ENCODE measurements around the gene EXOC3L1. TPM values are rescaled to one million over a fixed set of nuclear protein-coding genes. Genes with fewer than 3 reads are reported as not detected.

The EXOC3L1 gene
- total RNA-seq, 2 experiments from 2014 or later: not detected

DNA sequence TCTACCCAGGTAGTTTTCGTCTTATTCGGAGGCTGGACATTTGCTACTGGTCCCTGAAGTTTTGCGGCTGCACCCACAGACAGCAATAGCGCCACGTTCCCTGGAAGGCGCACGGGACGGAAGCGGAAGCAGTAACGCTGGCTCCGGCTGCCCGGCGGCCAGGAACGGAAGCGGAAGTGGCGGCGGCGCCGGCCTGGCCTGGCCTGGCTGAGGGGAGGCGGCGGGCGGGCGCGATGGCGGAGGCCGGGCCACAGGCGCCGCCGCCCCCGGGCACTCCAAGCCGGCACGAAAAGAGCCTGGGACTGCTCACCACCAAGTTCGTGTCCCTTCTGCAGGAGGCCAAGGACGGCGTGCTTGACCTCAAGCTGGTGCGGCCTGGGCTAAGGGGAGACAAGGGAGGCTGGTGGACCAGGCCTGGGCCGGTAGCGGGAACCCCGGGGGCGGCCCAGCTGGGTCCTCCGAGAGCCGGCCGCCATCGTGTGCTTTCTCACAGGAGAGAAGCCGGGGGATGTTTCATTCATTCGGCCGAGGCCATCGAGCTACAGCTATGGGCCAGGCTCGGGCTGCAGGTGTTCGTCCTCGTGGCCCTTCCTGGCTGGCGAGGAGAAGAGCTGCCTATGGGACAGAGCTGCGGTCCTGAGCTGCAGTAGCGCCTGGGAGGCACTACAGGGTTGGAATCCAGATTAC, 2.2 kb upstream of the EXOC3L1 start, which contains the start of gene E2F4:
TSS of gene E2F4 (plus strand) at position 161 of the 687 bp plus-strand sequence. CDS start at position 234, 73 bp downstream.
- Mint-ChIP-seq H3K4me3 (peak within 1 kb of the TSS; percentile 86), H3K9me3 (no peaks in the 10 kb centered on the region), H3K4me1 (peaks cover 50% of the 10 kb centered on the region), H3K27me3 (no peaks in the 10 kb centered on the region), H3K36me3 (ENCODE audit: low read depth) (peaks cover 44% of the 10 kb centered on the region), H3K27ac (peak within 1 kb of the TSS; percentile 83)
- DNase-seq: peak; percentile 91
- ChIA-PET POLR2A (interaction anchor here (0.9 to 3.1 kb wide), 17 partner anchors 10 to 217 kb away, joined by 3 to 18 read pairs (median 5); partner anchors contain the start of genes B3GNT9, FBXL8, PHAF1 and TMEM208), CTCF (interaction anchor here (0.9 to 2.2 kb wide), 14 partner anchors 17 to 245 kb away, joined by 3 to 7 read pairs (median 4); partner anchors contain the start of genes FBXL8, TMEM208 and TRADD)

DNA sequence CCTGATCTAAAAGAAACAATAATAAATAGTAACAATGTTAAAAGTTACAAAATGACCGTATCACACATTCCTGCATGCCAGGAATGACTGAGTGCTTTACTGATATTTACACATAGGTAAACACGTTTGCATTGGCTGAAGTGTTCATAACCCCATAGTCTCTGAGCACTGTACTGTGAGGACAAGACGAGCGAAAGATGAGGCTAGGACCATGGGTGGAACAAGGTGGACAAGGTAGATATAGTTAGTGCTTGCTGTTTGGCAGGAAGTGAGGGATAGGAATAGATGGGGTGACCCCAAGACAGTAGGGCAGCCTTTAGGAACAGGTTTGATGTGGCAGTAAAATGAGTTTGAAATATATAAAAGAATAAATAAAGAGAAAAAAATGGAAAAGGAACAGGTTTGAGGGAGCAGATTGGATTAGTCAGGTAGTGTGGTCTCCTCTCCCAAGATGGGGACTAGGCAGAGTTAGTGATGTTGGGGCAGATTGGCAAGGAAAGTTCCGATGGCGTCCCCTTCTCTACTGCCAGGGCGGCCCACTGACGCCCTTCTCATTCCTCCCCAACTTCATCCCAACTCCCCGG, 1.6 kb upstream of the EXOC3L1 start:
- DNase-seq: no peak
- POLR2A ChIA-PET: interaction anchor here (1.2 to 2.2 kb wide), 5 partner anchors 11 to 40 kb away, joined by 3 to 14 read pairs (median 3); partner anchors contain the start of genes B3GNT9 and TMEM208
- H3K36me3 Mint-ChIP-seq (ENCODE audit: low read depth): peaks cover 38% of the 10 kb centered on the region
- no peaks in the 10 kb centered on the region for H3K9me3 Mint-ChIP-seq
- H3K4me1 Mint-ChIP-seq: peaks cover 46% of the 10 kb centered on the region
- H3K27me3 Mint-ChIP-seq: no peaks in the 10 kb centered on the region
- H3K4me3 Mint-ChIP-seq: peak overlapping the region; percentile 86
- CTCF ChIA-PET: interaction anchor here (0.9 to 1.6 kb wide), 5 partner anchors 28 to 237 kb away, joined by 3 to 5 read pairs (median 4); no protein-coding TSS in a partner anchor
- peak overlapping the region; percentile 72 for H3K27ac Mint-ChIP-seq

DNA sequence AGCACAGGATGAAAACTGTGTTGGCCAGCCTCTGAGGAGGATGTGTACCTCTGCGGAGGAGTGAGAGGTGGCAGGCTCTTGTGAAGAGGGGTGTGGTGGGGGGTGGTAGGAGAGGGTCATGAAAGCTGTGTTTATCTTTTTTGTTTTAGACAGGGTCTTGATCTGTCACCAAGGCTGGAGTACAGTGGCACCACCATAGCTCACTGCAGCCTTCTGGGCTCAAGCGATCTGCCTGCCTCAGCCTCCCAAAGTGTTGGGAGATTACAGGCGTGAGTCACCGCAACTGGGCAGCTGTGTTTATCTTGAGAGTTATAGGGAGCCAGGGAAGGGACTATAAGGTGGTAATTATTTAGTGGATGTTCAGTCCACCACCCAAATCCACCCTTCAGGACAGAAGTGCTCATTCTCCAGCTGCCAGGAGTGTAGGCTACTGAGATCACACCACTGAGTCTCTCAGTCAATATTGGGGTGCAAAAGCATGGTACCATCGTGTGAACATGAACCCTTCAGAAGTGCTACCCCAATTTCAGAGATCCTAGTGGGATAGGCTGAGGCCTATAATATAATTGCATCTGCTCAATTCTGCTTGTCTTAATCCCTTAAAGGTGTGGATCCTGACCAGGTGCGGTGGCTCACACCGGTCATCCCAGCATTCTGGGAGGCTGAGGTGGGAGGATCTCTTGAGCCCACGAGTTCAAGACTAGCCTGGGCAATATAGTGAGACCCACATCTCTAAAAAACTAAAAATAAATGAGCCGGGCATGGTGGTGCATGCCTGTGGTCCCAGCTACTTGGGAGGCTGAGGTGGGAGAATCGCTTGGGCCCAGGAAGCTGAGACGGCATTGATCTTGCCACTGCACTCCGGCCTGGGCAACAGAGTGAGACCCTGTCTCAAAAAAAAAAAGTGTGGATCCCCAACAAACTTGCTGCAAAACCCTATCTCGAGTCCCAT, 788 bp upstream of the EXOC3L1 start:
- ChIA-PET POLR2A (no interaction called here), CTCF (no interaction called here)
- H3K4me1 Mint-ChIP-seq: peaks cover 41% of the 10 kb centered on the region
- H3K4me3 Mint-ChIP-seq: no peak overlapping the region
- H3K27ac Mint-ChIP-seq: no peak overlapping the region
- H3K27me3 Mint-ChIP-seq: peaks cover under 1% of the 10 kb centered on the region
- no peaks in the 10 kb centered on the region for H3K9me3 Mint-ChIP-seq
- H3K36me3 Mint-ChIP-seq (ENCODE audit: low read depth): peaks cover 30% of the 10 kb centered on the region
- no peak for DNase-seq

DNA sequence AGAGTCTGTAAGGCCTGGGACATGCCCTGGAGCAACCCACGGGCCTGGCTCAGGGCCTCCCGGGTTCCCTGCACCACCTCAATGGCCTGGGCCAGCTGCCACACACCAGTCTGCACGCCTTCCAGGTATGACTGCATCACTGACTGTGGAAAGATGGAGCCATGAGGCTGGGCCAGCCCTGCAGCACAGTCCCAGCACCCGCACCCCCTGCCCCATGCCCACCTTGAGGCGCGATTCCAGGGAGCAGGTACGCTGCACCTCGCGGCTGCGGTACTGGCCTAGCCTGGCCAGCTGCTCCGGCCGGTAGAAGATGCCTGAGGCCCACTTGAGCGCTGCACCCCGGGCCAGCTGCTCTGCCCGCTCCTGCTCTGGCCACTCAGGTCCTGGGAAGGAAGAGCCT, 1.1 kb downstream of the EXOC3L1 start:
- peaks cover 39% of the 10 kb centered on the region for H3K4me1 Mint-ChIP-seq
- no peak overlapping the region for H3K27ac Mint-ChIP-seq
- H3K4me3 Mint-ChIP-seq: no peak overlapping the region
- H3K27me3 Mint-ChIP-seq: peaks cover 8% of the 10 kb centered on the region
- H3K36me3 Mint-ChIP-seq (ENCODE audit: low read depth): peaks cover 11% of the 10 kb centered on the region
- CTCF ChIA-PET: interaction anchor here (0.7 kb wide), 2 partner anchors 9 to 34 kb away, joined by 3 read pairs; no protein-coding TSS in a partner anchor
- POLR2A ChIA-PET: interaction anchor here (1.1 kb wide), 1 partner anchor 175 kb away, joined by 3 read pairs; no protein-coding TSS in a partner anchor
- no peaks in the 10 kb centered on the region for H3K9me3 Mint-ChIP-seq
- no peak for DNase-seq

DNA sequence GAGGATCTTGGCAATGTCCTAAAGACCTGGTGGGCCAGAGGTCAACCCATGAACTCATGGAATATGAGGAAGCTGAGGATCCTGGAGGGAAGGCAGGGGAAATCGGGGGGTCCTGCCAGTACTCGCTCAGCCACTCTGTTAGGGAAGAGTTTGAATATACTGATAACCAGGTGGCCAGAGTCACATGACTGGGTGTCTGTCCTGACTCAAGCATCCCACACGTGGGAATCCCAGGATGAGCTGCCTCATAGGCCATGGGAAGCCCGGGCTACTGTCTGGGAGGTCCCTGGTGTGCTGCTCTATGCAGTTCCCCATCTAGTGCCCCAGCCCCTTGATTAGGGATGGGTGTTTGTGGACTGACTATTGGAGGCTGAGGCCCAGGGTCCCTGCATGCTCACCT, 1.6 kb downstream of the EXOC3L1 start:
- Mint-ChIP-seq H3K27me3 (peaks cover 8% of the 10 kb centered on the region), H3K4me3 (no peak overlapping the region), H3K9me3 (no peaks in the 10 kb centered on the region), H3K36me3 (ENCODE audit: low read depth) (peaks cover 6% of the 10 kb centered on the region), H3K27ac (no peak overlapping the region), H3K4me1 (peaks cover 34% of the 10 kb centered on the region)
- CTCF ChIA-PET: interaction anchor here (0.7 kb wide), 1 partner anchor 33 kb away, joined by 3 read pairs; no protein-coding TSS in a partner anchor
- DNase-seq: no peak
- POLR2A ChIA-PET: interaction anchor here (1.1 kb wide), 1 partner anchor 175 kb away, joined by 3 read pairs; no protein-coding TSS in a partner anchor

DNA sequence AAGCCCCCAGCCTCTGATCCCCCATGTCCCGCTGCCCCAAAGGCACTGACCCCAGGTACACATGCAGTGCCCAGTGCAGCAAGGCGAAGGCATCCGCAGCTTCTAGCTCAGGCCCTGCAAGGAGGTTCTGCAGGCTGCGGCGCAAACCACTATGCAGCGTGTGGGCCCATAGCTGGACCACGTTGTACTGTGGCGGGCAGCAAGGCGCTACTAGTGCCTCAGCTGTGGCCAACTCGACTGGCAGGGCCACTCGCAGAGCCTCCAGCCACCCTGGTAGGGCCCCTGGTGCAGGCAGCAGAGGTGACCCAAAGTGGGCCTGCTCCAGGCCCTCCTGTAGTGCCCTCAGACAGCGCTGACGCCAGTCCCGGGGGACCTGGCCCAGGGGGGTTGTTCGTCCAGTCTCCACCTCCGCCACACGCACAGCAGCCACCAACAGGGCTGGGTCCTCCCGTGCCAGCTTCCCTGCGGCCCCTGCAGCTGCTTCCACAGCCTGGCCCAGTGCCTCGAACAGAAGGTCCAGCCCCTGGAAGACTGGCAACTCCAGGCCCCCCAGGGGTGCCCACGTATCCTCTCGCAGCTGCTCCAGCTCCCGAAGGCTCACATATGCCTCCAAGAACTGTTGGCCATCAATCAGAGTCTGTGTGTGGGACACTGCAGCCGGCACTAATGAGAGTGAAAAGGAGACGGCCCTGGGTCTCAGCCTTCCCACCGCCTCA, 2.6 kb downstream of the EXOC3L1 start:
- Mint-ChIP-seq H3K4me3 (no peak overlapping the region), H3K27ac (no peak overlapping the region), H3K27me3 (peaks cover 8% of the 10 kb centered on the region), H3K4me1 (peaks cover 25% of the 10 kb centered on the region), H3K9me3 (no peaks in the 10 kb centered on the region), H3K36me3 (ENCODE audit: low read depth) (no peaks in the 10 kb centered on the region)
- POLR2A ChIA-PET: interaction anchor here (0.8 to 1.5 kb wide), 3 partner anchors 27 to 173 kb away, joined by 3 read pairs; no protein-coding TSS in a partner anchor
- DNase-seq: no peak
- CTCF ChIA-PET: interaction anchor here (1.1 kb wide), 1 partner anchor 169 kb away, joined by 3 read pairs; no protein-coding TSS in a partner anchor

DNA sequence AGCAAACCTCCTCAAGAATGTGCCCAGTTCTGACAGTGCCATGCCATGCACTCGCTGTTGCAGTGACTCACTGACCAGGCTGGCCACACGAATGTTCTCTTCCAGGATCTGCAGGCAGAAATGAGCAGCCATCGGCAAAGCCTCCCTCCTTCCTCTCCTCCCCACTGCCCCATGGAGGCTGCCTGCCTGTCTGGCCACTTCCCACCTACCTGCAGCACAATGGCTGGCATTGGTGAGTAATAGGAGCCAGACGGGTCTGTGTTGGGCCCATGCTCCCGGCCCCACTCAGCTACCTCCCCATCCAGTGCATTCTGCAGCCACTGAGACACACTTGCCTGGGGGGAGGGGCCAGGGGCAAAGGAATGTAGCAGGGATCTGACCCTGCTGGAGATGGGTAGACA, 3.4 kb downstream of the EXOC3L1 start:
- peaks cover 21% of the 10 kb centered on the region for H3K4me1 Mint-ChIP-seq
- DNase-seq: no peak
- H3K36me3 Mint-ChIP-seq (ENCODE audit: low read depth): no peaks in the 10 kb centered on the region
- POLR2A ChIA-PET: interaction anchor here (1.1 to 6.6 kb wide), 3 partner anchors 26 to 173 kb away, joined by 3 to 59 read pairs (median 3); partner anchors contain the start of genes FBXL8 and TRADD
- H3K27me3 Mint-ChIP-seq: peaks cover 8% of the 10 kb centered on the region
- H3K4me3 Mint-ChIP-seq: no peak overlapping the region
- H3K27ac Mint-ChIP-seq: no peak overlapping the region
- CTCF ChIA-PET: interaction anchor here (1.1 to 2.2 kb wide), 3 partner anchors 11 to 230 kb away, joined by 3 to 8 read pairs (median 8); no protein-coding TSS in a partner anchor
- no peaks in the 10 kb centered on the region for H3K9me3 Mint-ChIP-seq

DNA sequence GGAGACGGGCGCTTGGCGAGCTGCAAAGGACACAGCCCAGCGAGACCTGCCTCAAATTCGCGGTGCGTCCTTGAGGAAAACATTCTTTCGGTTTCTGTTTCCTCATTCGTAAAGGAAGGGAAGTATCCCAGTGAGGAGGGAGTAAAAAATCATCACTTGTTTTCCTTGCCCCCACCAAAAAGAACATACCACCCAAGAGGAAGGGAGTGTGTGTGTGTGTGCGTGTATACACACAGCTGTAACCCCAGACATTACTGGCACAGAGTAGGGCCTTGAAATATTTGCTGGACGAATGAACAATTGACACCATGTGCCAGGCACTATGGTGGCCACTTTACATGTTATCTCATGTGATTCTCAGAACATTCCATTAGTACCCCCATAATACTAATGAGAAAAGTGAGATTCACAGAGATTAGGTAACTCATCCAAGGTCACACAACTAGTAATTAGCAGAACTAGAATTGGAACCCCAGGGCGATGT, 4.2 kb downstream of the EXOC3L1 start:
- DNase-seq: no peak
- peak overlapping the region; percentile 78 for H3K4me3 Mint-ChIP-seq
- CTCF ChIA-PET: interaction anchor here (0.7 to 4.2 kb wide), 19 partner anchors 11 to 242 kb away, joined by 3 to 56 read pairs (median 6); partner anchors contain the start of genes B3GNT9, FBXL8, FHOD1 and TMEM208

DNA sequence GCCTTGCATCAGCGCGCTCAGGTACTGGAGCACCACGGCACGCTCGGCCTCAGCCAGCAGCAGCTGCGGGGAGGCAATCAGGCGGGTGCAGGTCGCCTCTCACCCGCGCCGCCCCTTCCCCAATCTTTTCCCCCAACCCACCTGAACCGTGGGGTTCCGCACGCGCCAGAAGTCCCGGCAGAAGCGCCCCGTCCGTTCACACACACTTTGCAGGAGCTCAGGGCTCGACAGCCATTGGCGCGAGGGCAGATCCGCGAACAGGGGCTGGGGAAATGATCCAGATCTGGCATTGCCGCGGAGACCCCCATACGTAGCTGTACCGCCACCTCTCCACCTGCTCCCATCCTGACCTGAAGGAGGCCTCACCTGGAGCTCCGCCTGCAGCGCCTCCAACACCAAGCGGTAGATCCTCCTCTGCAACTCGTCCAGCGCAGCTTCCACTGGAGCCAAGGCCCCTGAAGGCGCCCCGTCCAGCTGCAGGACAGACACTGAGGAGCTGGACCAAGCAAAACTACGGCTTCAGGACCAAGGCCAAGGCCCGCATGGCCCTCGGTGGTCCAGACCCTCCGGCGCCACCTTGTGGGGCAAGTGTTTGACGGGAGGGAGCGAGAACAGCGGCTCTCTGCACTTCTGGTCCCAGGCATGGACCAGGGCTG, 4.8 kb downstream of the EXOC3L1 start:
- Mint-ChIP-seq H3K27ac (peak overlapping the region; percentile 63), H3K36me3 (ENCODE audit: low read depth) (no peaks in the 10 kb centered on the region), H3K4me1 (peaks cover 16% of the 10 kb centered on the region), H3K9me3 (no peaks in the 10 kb centered on the region), H3K4me3 (peak overlapping the region; percentile 78), H3K27me3 (peaks cover 8% of the 10 kb centered on the region)
- ChIA-PET CTCF (interaction anchor here (0.5 to 4.2 kb wide), 21 partner anchors 11 to 241 kb away, joined by 3 to 56 read pairs (median 5); partner anchors contain the start of genes B3GNT9, FBXL8, FHOD1 and TMEM208), POLR2A (interaction anchor here (0.7 to 6.6 kb wide), 8 partner anchors 13 to 174 kb away, joined by 3 to 59 read pairs (median 6); partner anchors contain the start of genes B3GNT9, FBXL8, NOL3 and TRADD)
- peak; percentile 87 for DNase-seq

More for the DNA sequence above, 4.2 kb downstream of the EXOC3L1 start:
- Mint-ChIP-seq H3K27me3 (peaks cover 8% of the 10 kb centered on the region), H3K36me3 (ENCODE audit: low read depth) (no peaks in the 10 kb centered on the region), H3K27ac (no peak overlapping the region), H3K9me3 (no peaks in the 10 kb centered on the region), H3K4me1 (peaks cover 16% of the 10 kb centered on the region)
- POLR2A ChIA-PET: interaction anchor here (1.0 to 6.6 kb wide), 7 partner anchors 13 to 174 kb away, joined by 3 to 59 read pairs (median 6); partner anchors contain the start of genes B3GNT9, FBXL8, NOL3 and TRADD

DNA sequence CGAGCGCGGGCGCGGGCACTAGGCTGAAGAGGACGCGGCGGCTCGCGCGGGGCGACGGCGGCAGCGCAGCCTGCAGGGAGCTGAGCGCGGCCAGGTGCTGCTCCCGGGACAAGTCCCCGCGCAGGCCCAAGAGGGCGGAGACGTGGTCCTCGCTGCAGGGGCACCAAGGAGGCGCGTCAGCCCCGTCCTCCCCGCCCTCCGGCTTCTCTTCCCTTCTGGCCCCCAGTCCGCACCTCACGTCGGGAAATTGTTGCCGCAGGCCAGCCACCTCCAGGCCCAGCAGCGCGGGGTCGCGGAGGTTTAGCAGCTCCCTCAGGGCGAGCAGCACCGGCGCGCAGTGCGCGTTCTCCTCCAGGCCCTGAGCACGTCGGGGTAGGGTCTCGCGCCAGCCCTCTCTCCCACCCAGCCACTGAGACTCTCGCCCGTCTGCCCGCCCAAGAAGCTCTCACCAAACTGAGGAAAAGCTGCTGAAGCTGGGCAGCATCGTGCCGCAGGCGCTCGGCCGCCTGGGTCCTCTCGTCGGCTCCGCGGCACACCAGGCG, 5.4 kb downstream of the EXOC3L1 start:
- no peaks in the 10 kb centered on the region for H3K9me3 Mint-ChIP-seq
- no peak for DNase-seq
- POLR2A ChIA-PET: interaction anchor here (0.7 to 6.6 kb wide), 7 partner anchors 12 to 171 kb away, joined by 3 to 59 read pairs (median 6); partner anchors contain the start of genes B3GNT9, FBXL8, FHOD1 and NOL3
- CTCF ChIA-PET: interaction anchor here (0.5 to 4.2 kb wide), 18 partner anchors 13 to 240 kb away, joined by 3 to 56 read pairs (median 6); partner anchors contain the start of genes B3GNT9, FBXL8, FHOD1 and TMEM208
- peaks cover 3% of the 10 kb centered on the region for H3K36me3 Mint-ChIP-seq (ENCODE audit: low read depth)
- peaks cover 19% of the 10 kb centered on the region for H3K4me1 Mint-ChIP-seq
- no peak overlapping the region for H3K27ac Mint-ChIP-seq
- peaks cover 8% of the 10 kb centered on the region for H3K27me3 Mint-ChIP-seq
- peak overlapping the region; percentile 78 for H3K4me3 Mint-ChIP-seq
